Measurements from ENCODE around the gene ATXN1.

DNA sequence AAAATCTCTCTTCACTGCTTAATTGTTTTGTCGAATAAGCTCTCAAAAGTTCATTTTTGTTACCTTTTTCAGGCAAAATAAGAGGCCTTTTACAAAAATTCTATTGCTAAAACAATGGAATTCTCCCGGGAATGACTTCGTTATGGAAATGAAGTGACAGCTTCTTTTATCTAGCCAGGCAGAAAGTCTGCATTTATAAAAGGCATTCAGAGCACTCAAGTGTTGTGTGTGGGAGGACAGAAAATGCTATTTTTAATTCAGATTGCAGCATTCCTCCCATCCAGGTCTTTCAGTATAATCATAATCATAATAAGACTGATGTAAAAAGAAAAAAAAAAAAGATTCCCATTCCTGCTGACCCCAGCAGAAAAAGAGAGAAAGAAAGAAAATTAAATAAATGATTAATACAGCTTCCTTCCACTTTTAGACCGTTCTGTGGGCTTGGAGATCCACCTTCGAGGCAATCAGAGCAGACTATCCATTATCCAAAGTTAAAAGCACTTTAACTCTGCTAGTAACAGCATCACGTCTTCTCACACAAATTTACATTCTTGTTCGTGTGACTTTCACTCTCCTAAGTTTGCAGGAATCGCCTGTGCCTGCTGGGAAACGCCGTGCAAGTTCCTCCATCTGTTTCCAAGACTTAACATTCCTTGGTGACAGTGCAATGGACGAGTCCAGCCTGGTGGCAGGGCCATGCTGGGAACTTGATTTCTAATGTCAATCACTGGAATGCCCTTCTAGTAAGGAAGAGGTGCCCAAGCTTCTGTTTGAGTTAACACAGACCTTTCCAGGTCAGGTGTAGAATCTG is 264.1 kb downstream of the ATXN1 start:
- no peak for TF ChIP-seq CTCF (IDR thresholded peaks at IDR 0.05)
- no peak for TF ChIP-seq POLR2A (IDR thresholded peaks at IDR 0.05)

Measured in lower leg skin (tissue), 3 donors.